GM18909 (cell line): ENCODE results near the gene TULP4.
A peak's percentile ranks its signal among the peaks of the same experiment; 100 is the strongest.
"Not testable (repeated sequence)": the region's sequence is repeated elsewhere in the genome, so short reads cannot be mapped to it uniquely, and the experiment has no call there.

Experiments used
- ATAC-seq: cut with Tn5 transposase; IDR thresholded peaks from one replicate; pipeline ENCODE4 v1.9.1; 2021; ENCODE audit warnings: mild to moderate bottlenecking; ENCODE audit not compliant: unreplicated experiment, poor library complexity

Gene TULP4

DNA sequence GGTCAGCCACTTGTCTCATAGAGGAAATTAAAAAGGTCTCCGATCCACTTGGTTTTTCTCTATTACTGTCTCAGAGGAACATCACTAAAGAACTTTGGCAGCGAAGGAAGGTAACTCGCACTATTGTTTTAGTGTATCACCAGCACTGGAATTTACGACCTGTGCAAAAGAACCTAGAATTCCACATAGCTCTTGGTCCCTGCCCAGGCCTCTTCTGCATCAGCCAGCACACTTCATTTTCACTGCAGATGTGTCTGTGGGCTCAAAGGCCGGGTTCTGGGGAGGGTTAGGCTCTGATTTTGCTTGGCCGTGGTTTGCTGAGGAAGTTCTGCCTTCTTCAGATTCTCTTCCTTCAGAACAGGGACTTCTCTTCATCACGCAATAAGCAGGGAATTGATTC lies 144.9 kb downstream of the TULP4 start:
- no peak for ATAC-seq

DNA sequence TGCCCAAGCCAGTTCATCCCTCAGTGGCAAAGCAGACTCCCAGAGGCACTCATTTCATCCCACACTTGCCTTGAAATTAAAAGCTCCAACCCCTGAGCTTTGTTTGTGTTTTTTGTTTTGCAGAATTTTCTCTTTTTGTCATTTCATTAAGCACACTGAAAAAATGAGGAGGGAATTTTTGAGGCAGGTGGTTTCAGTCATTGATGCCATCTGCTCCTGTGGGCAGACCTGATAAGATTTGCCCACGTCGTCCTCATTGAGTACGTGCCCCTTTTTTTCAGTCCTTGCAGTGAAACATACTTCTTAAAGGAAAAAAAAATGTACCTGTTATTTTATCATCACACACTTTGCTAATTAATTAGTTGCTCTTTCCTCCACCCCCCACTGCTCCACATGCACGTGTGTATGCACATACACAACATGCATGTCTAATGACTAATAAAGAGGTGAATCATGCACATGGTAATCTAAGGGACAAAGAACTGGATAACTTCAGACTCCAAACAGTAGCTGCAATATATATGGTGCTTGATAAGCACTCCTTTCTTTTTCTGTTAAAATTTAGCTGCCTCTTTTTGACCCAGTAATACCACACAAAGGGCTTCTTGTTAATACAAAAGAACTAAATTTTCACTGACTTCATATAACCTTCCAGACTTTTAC lies 145.5 kb downstream of the TULP4 start:
- no peak for ATAC-seq

DNA sequence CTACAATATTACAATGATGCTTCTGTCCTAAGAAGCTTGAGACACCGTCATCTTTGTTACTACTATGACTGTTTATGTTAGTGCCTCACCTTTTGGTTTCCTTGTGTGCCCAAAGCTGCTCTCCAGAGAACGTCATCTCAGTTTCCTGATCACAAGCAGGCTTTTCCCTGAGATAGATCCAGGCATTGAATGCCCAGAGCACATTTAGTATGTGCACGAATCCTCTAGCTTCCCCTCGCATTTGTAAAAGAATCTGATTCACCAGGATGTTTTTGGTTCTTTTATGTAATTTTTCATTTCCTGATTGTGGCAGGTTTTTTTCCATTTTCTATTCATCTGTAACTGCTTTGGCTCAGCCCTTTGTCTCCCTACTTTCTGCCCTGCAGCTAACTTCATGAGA lies 147.5 kb downstream of the TULP4 start:
- ATAC-seq: no peak

DNA sequence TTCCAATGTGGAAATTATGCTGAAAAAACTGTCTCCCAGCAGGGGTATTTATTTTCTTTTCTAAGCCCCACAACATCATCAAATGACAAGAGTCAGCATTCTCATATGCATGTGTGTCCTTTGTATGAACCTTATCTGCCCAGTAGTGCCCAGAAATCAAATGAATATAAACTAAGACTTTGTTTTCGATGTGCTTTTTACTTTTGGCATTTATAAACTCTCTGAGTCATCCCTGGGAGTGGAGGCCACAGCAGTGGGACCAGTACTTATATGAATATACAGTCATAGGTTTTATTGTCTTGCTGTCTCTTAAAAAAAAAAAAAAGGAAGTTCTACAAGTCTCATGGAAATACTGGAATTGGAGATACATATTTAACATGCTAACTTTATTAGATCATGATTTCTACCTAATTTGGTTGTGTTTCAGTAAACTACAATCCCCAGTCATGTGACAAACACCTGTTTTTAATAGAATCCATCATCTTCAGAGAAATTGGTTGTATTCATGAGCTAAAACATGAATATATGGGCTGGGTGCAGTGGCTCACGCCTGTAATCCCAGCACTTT lies 148.4 kb downstream of the TULP4 start:
- ATAC-seq: no peak

DNA sequence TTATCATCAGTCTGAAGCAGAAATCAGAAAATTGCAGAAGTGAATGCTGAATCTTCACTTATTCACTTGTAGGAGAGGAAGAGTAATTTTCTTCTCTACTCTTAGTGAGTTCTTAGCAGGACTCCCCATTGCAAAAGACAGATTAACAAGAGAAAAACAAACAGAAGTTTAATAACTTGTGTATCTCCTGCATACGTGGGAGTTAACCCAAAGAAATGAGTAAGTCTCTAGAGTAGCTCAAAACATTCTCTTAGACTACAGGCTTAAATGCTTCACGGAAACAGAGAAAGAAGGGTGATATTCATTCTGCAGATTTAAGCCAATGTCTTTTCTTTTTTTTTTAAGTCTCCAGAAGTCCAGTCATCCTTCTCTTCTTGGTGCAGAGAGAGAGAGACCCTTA lies 149.7 kb downstream of the TULP4 start:
- no peak for ATAC-seq

DNA sequence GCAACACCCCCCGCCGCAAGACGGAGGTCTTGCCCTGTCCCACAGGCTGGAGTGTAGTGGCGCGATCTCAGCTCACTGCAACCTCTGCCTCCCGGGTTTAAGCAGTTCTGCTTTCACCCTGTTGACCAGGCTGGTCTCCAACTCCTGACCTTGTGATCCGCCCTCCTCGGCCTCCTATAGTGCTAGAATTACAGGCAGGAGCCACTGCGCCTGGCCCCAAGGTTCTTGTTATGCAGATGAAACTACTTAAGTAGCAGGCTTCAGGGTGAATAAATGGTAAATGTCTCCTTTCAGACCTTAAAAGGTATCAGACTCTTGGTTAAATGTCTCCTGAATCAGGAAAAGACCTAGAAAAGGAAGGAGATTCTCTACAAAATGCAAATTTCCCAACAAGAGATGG lies 152.2 kb downstream of the TULP4 start:
- ATAC-seq: no peak

DNA sequence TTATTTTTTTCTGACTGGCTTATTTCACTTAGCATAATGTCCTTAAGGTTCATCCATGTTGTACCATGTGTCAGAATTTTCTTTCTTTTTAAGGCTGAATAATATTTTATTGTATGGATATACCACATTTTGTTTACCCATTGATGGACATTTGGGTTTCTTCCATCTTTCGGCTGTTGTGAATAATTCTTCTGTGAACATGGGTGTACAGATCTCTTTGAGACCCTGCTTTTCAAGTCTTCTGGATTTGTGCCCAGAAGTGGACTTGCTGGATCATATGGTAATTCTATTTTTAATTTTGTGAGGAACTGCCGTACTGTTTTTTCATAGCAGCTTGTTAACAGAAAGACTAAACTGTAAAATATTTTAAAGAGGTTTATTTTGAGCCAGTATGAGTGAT lies 153.0 kb downstream of the TULP4 start:
- no peak for ATAC-seq

DNA sequence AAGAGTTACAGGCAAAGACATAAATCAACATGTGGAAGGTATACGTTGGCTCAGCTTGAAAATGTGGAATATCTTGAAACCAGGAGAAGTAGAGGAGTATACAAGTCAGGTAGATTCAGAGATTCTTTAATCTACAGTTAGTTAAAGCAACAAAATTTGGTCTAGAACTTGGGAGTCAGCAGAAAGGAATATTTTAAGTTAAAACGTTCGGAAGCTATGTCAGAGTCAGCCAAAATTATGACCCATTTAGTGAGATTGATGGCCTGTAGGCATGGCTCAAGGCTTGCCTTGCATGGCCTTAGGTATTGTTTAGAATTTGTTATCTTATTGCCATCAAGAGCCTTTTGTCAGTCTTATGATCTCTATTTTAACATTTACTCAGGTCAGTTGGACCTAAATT lies 153.5 kb downstream of the TULP4 start:
- no peak for ATAC-seq

DNA sequence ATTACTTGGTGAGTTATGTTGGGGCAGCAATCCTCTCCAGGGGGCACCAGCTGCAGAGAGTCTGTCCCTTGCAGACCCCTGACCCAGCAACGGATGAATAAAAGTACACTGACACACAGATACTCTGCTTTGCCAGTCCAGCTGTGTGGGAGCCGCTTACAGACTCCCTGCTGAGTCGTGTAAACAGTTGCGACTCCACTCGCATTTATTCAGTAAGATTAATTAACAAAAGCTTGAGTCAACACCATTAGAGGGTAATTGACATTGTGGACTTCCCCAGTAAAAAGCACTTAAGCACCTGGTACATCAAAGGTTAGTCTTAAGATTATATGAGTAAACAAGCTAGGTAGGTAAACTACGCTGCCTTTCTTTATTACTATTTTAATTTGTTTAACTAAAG lies 155.7 kb downstream of the TULP4 start:
- ATAC-seq: no peak

DNA sequence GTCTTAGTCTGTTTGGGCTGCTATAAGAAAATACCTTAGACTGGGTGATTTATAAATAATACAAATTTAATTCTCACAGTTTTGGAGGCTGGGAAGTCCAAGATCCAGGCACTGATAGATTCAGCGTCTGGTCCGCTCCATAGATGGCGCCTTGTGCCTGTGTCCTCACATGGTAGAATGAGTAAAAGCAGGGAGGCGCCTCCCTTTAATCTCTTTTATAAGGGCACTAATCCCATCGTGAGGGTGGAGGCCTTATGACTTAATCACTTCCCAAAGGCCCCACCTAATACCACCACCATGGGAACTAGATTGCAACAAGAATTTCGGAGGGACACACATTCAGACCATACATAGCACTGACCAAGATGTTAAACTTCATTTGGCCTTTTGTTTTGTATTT lies 156.4 kb downstream of the TULP4 start:
- no peak for ATAC-seq

DNA sequence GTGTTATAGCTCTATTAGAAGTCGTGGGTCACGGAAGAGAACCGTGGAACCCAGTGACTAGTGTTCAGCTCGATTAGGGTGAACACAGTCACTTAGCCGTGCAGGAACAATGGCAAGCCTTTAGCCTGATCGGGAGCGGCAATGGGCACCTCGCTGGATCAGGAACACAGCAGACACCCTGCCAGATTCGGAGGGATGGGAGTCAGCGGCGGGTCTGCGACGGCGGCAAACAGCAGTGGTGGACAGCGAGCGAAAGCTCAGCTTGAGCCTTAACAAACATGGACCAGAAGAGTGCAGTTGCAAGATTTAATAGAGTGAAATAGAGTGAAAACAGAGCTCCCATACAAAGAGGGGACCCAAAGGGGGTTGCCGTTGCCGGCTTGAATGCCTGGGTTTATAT lies 157.8 kb downstream of the TULP4 start:
- ATAC-seq: not testable (repeated sequence)

DNA sequence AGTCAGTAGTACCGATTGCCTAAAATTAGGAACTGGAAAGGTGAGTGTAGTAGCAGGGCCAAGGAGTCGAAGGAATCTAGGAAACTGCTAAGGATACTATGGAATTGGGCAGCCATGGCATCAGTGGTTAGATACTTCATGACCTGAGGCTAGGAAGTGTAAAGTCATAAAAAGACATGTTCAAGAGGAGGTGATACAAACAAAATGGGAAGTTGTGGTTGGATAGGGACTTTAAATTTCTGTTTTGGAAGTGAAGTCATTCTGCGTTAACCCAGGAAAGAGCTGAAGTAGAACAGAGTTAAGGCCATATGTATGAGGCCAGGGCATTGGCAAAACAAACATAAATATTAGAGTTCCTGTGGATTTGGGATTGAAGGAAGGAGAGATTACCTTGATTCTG lies 159.1 kb downstream of the TULP4 start:
- no peak for ATAC-seq

DNA sequence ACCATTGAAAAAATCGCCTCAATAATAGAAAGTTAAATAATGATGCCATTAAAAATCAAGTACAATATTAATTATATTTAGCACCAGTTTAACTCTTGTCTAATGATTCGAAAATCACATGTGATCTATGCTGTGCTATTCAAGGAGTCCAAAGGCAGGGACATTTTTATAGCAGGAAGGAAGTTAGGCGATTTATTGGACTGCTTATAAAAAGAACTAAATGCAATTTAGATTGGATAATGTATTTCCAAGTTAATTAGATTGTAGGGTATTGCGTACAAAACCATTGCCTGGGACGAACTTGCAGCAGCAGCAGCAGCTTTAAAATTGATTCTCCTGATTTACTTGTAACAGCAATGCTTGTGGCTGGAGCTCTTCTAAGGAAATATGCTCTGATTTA lies 160.2 kb downstream of the TULP4 start:
- ATAC-seq: no peak

DNA sequence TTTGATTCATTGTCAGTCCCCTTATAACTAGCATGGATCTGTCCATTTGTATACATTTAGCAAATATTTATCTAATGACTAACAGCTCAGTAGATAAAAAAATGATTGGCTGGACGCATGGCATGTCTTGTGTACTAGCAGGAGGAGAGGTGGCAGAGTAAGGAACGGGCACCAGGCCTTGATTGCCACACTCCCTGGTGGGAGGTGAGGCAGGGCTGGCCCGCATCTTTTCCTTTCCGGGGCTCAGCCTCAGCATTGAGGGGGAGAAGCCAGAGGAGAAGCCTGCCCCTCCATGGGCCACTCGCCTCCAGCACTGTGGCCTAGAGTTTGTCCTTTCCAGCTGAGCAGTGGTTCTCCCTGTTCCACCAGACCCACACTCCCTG lies 162.7 kb downstream of the TULP4 start:
- ATAC-seq: peak; percentile 5

DNA sequence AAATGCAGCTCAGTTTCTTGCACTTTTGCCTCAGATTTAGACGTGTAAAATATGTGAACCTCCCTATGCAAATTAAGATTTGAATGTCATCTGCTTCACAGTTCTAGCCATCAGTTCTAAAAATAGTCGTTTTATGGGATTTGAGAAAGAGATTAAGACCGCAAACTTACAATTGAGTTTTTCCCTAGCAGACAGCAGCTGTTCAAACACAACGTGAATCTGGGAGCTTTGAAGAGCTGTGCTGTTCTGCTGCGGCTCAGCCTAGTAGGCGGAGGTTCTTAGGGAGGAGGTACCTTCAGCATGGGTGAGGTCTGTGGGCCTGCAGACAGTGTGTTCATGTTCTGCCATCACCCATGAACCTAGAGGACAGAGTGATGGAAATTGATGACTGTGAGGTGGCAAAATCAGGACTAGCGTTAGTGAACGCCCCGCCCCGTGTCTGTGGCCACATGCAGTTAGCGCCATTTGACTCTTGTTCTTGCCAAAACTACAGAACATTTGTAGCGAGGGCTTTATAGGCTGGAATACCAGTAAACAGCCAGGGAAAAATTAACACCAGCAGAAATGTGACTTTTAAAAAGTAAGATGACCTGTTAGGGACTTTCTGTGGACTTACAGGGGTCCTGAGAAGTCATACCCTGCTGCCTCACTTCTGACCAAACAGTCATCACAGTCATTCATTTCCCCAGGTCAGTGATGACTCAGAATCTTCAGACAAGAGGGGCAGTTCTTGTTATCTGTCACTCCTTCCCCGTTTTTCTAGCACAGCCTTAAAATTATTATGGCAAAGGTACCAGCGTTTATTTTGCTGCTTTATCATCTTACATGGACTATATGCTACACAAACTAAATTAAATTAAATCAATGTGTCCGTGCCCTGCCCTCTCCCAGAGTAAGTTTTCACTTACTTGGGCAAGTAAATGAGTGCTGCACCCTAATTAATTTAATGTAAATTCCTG lies 163.4 kb downstream of the TULP4 start:
- peak; percentile 83 for ATAC-seq

DNA sequence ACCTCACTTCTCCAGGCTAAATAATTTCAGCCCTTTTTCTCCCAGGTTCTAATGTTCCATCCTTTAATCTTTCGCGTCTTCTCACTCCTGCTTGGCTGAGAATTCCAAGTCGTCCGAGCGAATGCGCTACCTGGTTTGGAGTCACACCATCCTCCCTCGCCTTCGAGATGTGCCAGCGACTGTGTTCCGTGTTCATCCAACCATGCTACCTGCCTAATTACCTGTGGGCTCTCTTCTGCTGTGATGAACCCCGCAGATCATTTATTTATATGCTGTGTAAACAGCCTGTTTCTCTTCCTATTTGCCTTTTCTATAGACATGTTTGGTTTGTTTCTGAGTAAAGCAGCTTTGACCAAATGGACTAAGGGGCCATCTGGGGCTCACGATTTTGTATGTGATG lies 164.1 kb downstream of the TULP4 start:
- ATAC-seq: peak; percentile 24

DNA sequence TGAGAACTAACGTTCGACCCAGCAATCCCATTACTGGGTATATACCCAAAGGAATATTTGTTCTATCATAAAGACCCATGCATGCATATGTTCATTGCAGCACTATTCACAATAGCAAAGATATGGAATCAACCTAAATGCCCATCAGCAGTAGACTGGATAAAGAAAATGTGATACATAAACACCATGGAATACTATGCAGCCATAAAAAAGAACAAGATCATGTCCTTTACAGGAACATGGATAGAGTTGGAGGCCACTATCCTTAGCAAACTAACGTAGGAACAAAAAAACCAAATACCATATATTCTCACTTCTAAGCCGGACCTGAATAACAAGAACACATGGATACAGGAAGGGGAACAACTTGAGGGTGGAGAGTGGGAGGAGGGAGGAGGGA lies 165.5 kb downstream of the TULP4 start:
- ATAC-seq: not testable (repeated sequence)

DNA sequence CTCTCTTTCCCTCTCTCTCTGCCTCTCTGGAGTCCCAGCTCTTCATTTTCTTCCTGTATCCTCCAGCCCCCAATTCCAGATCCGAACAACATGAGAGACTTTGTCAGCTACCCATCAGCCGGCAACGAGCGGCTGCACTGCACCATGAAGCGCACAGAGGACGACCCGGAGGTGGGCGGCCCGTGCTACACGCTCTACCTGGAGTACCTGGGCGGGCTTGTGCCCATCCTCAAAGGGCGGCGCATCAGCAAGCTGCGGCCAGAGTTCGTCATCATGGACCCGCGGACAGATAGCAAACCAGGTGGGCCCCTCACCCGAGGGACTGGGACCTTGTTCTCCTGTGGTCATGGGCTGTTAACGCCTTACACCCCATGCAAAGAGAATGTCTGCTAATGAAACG lies 168.7 kb downstream of the TULP4 start:
- no peak for ATAC-seq

DNA sequence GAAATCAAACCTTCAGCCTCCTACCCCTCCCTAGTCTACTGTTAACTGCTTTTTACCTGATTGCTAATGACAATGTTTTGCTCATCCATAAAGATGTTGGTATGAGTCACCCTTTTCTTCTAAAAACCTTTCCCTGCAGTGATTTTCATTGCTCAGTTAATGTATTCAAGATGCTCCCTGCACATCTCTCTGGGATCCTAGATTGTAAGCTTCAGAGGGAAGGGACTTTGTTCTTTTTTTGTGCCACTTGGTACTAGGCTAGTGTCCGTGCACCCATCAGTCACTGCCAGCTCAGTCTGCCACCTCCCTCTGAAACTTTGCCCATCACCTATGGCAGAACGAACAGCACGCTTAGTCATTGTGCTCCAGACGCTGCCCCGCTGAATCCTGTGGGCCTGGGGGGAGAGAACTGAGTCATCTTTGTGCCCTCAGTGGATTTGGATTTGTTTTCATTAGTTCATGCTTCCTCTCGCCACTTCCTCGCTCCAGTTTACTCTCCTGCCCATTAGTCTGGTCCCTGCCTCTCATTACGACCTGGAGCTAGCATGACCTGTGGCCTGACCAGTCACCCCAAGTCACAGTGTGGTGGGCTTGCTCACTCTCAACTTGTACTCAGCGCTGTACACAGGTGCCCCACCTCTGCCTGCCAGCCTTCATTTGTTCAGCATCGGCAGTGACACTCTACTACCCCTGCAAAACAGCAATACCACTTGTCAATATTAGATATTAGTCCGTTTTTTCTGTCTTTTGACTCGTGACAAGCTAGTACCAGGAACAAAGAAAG lies 169.6 kb downstream of the TULP4 start:
- ATAC-seq: no peak

DNA sequence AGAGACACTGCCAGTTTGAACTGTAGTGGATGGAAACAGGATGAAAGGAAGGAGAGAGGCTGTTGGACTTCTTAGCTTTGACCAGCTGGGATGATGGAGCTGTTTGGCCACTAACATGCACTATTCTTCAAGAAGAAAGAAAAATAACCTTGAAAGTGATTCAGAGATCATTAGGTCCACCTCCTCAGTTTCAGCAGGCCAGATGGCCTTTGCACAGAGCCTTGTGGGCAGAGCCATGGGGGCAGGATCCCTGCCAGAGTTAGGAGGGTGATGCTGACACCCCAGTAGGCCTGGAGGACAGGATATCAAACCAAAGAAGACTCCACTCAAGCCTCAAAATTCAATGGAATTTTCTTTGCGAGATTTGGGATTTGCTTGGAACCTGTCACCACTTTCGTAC lies 173.2 kb downstream of the TULP4 start:
- ATAC-seq: no peak

DNA sequence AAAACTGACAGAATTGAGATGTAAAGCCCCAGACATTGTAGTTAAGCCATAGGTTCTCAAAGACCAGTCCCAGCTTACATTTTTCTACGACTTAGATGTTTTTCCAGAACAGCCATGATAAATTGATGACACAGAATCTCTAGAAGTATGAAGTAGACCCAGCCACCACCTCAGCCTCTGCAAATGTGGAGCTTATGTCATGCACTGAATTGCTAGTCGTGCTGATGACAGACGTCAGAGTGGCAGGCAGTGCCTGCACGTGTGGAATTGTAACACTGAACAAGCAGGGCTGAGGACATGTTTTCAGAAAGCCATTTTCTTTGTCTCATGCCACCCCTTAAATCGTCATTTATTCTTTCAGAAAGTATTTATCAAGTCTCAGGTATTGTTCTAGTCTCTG lies 175.2 kb downstream of the TULP4 start:
- ATAC-seq: no peak
